K562 (cell line): ENCODE measurements around the gene PGM2L1. TPM values are rescaled to one million over a fixed set of nuclear protein-coding genes. Genes with fewer than 3 reads are reported as not detected.

Experiments used
- BCL6 ChIP-seq: fragments of 250-450 bp; sonication (Bioruptor Pico); IDR thresholded peaks from 2 replicates; pipeline ENCODE4 v1.4.0; 2020
- CREBBP ChIP-seq: IDR thresholded peaks from one replicate; pipeline ENCODE4 v1.6.1; 2012; ENCODE audit warnings: low read depth, mild to moderate bottlenecking, control low read depth, inconsistent platforms, low read length
- ETS2 ChIP-seq: IDR thresholded peaks from 2 replicates; pipeline ENCODE4 v1.6.1; 2016; ENCODE audit warnings: borderline replicate concordance, missing genetic modification characterization, mild to moderate bottlenecking, moderate library complexity, missing compliant biosample characterization; ENCODE audit not compliant: poor library complexity, severe bottlenecking
- GTF2A2 ChIP-seq: IDR thresholded peaks from 2 replicates; pipeline ENCODE4 v1.6.1; 2016; ENCODE audit warnings: mild to moderate bottlenecking, missing genetic modification characterization, missing compliant biosample characterization
- HOXB6 ChIP-seq: fragments of 250-450 bp; sonication (Bioruptor Pico); IDR thresholded peaks from 2 replicates; pipeline ENCODE4 v1.5.1; 2022; ENCODE audit warnings: mild to moderate bottlenecking, borderline replicate concordance
- HSF4 ChIP-seq: fragments of 250-450 bp; sonication (Bioruptor Pico); IDR thresholded peaks from 2 replicates; pipeline ENCODE4 v2.1.2; 2022; ENCODE audit warnings: mild to moderate bottlenecking, moderate library complexity, borderline replicate concordance
- JUNB ChIP-seq: fragments of 450-650 bp; formaldehyde crosslinking; conservative IDR thresholded peaks from 2 replicates; pipeline ENCODE4 v1.4.0; 2020; ENCODE audit warnings: mild to moderate bottlenecking
- JUND ChIP-seq, 2 experiments: IDR thresholded peaks; 2 replicates in 1 of 2; 3 replicates in 1 of 2; pipeline ENCODE4 v1.6.1; 2011; ENCODE audit warnings: borderline replicate concordance in 2 of 2, low read depth in 2 of 2, low read length in 2 of 2, improper control_type of control experiment in 1 of 2, missing biosample characterization in 1 of 2, missing genetic modification characterization in 1 of 2, missing genetic modification reagents in 1 of 2
- KLF1 ChIP-seq: fragments of 450-650 bp; IDR thresholded peaks from 2 replicates; pipeline ENCODE4 v1.6.1; 2016; ENCODE audit warnings: missing genetic modification characterization, missing compliant biosample characterization
- NFE2 ChIP-seq: IDR thresholded peaks from 2 replicates; pipeline ENCODE4 v1.6.1; 2014; ENCODE audit warnings: antibody characterized with exemption, low read depth
- PML ChIP-seq: IDR thresholded peaks from 2 replicates; pipeline ENCODE4 v1.6.1; 2012; ENCODE audit warnings: low read length, inconsistent platforms
- RAD21 ChIP-seq, 2 experiments: fragments of 250-450 bp in 1 of 2; fragments of 450-650 bp in 1 of 2; sonication (Bioruptor Pico) in 1 of 2; formaldehyde crosslinking in 1 of 2; IDR thresholded peaks in 1 of 2; conservative IDR thresholded peaks in 1 of 2; 2 replicates each; pipeline versions ENCODE4 v1.4.0 to v1.8.0; 2020 to 2022; ENCODE audit warnings: mild to moderate bottlenecking in 2 of 2, moderate library complexity in 1 of 2
- RFX1 ChIP-seq: fragments of 450-650 bp; IDR thresholded peaks from 2 replicates; pipeline ENCODE4 v1.6.1; 2016; ENCODE audit warnings: mild to moderate bottlenecking, moderate library complexity
- SNRNP70 ChIP-seq: fragments of 200-400 bp; formaldehyde crosslinking; optimal IDR thresholded peaks from 2 replicates; pipeline ENCODE3; 2017; ENCODE audit warnings: low read depth, low read length
- TAF15 ChIP-seq: fragments of 200-400 bp; formaldehyde crosslinking; IDR thresholded peaks from 2 replicates; pipeline ENCODE4 v1.6.1; 2017; ENCODE audit warnings: mild to moderate bottlenecking, low read depth, low read length, moderate library complexity
- TFAP4 ChIP-seq: sonication (generic); formaldehyde crosslinking; IDR thresholded peaks from 2 replicates; pipeline ENCODE4 v1.8.0; 2022; ENCODE audit warnings: missing genetic modification reagents, mild to moderate bottlenecking, moderate library complexity, borderline replicate concordance
- U2AF2 ChIP-seq: fragments of 200-400 bp; formaldehyde crosslinking; optimal IDR thresholded peaks from 2 replicates; pipeline ENCODE3; 2017; ENCODE audit warnings: low read depth, mild to moderate bottlenecking, low read length
- XRCC5 ChIP-seq: fragments of 200-400 bp; formaldehyde crosslinking; IDR thresholded peaks from 2 replicates; pipeline ENCODE4 v1.6.1; 2017; ENCODE audit warnings: low read depth, mild to moderate bottlenecking, low read length
- ZKSCAN3 ChIP-seq: fragments of 250-450 bp; sonication (Bioruptor Pico); IDR thresholded peaks from 2 replicates; pipeline ENCODE4 v1.4.0; 2020
- ZNF274 ChIP-seq: IDR thresholded peaks from 2 replicates; pipeline ENCODE4 v1.6.1; 2011; ENCODE audit warnings: low read depth, mild to moderate bottlenecking, low read length, moderate library complexity, borderline replicate concordance
- ZNF316 ChIP-seq: fragments of 450-650 bp; IDR thresholded peaks from 2 replicates; pipeline ENCODE4 v1.6.1; 2016
- ZNF41 ChIP-seq: fragments of 250-450 bp; sonication (Bioruptor Pico); conservative IDR thresholded peaks from 2 replicates; pipeline ENCODE4 v1.4.0; 2020; ENCODE audit warnings: mild to moderate bottlenecking
- ZNF551 ChIP-seq: fragments of 250-450 bp; sonication (Bioruptor Pico); IDR thresholded peaks from 2 replicates; pipeline ENCODE4 v1.5.0; 2021; ENCODE audit warnings: mild to moderate bottlenecking, moderate library complexity
- polyA plus RNA-seq, 8 experiments: library from polyadenylated mRNA; depleted of rRNA in 4 of 8; stranded (reverse) in 5 of 8; unstranded in 3 of 8; fragments of >200 nt; fragmentation: Nextera tagmentation in 2 of 8; fragmentation: Illumina TruSeq in 1 of 8; extraction: Ambion mirVana in 2 of 8; extraction: Trizol in 1 of 8; gene quantifications; 2 replicates each; pipeline versions ENCODE4 v1.2.1 to v1.2.3, GENCODE V29; 2011 to 2014; ENCODE audit warnings: inconsistent platforms in 1 of 8, missing spikeins in 1 of 8
- total RNA-seq, 7 experiments: library from RNA; depleted of rRNA in 6 of 7; stranded (reverse); fragments of >200 nt in 6 of 7; fragmentation: Illumina TruSeq in 2 of 7; extraction: Trizol in 2 of 7; gene quantifications; 2 replicates each; pipeline versions ENCODE4 v1.2.1 to v1.2.3, GENCODE V29; 2011 to 2021; ENCODE audit warnings: low replicate concordance in 1 of 7
- TF ChIP-seq, protein P1 (sequence below), 2 experiments: fragments of 450-650 bp; IDR thresholded peaks; 2 replicates each; pipeline ENCODE4 v1.6.1; 2016
- TF ChIP-seq, protein P2 (sequence below): fragments of 450-650 bp; formaldehyde crosslinking; IDR thresholded peaks from 2 replicates; pipeline ENCODE4 v1.4.0; 2020; ENCODE audit warnings: mild to moderate bottlenecking, moderate library complexity

PGM2L1 gene
- total and polyA plus RNA-seq, 9 of the 15 experiments (the other 6 are each of a cell fraction or from before 2014, with no cell fraction given), result 0.32 to 0.95 (median 0.63) TPM

DNA sequence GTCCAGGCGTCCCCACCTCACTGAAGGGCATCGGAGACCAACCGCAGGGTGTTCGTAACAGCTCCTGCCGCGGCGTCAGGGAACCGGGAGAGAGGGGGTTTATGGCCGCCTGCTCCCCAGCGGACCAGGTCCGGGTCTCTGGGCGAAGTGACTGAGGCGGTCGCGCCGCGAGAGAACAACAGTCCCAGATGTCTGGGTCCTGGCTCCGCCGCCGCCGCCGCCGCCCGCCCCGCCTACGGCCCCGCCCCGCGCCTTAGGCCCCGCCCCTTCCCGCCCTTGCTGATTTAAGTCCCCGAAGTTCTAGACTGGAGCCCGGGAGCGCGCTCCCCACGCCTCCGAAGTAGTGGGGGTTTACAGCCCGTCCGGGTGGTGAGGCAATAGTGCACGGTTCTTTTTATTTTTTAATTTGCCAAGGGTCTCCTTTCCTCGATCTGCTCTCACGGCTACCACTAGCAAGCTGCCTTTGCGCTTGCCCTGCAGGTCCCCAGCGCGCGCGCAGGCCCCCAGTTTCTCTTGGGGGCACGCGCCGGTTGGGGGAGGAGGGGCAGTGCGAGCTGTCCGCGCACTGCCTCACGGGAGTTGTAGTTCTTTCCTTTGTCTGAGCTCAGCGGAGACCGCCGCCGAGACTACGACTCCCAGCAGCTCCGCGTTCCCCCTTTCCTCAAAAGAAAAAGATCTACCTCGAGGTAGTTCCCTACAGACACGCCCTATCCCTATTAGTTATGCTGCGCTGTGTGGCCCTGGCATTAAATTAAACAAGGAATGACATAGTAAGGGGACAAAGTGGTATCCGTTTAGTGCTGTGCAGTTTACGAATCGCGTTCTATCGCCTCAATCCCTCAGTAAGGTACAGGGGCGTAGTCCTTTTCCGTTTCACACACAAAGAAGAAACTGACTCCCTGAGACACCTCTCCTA is at the start of gene PGM2L1 (continued):
- TF ChIP-seq JUNB (CRISPR knock-in tag), result no peak
- TF ChIP-seq ZNF551 (CRISPR knock-in tag), result no peak
- TF ChIP-seq, protein P1, sequence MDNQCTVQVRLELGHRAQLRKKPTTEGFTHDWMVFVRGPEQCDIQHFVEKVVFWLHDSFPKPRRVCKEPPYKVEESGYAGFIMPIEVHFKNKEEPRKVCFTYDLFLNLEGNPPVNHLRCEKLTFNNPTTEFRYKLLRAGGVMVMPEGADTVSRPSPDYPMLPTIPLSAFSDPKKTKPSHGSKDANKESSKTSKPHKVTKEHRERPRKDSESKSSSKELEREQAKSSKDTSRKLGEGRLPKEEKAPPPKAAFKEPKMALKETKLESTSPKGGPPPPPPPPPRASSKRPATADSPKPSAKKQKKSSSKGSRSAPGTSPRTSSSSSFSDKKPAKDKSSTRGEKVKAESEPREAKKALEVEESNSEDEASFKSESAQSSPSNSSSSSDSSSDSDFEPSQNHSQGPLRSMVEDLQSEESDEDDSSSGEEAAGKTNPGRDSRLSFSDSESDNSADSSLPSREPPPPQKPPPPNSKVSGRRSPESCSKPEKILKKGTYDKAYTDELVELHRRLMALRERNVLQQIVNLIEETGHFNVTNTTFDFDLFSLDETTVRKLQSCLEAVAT (IDR thresholded peaks at IDR 0.05), result no peak
- TF ChIP-seq TAF15, result no peak
- no peak for TF ChIP-seq HOXB6
- no peak for TF ChIP-seq NFE2
- TF ChIP-seq XRCC5, result 0 out of 2 replicates have a peak, but pooled peaks have one; percentile 60
- TF ChIP-seq ZNF274, result no peak
- TF ChIP-seq ETS2 (tag), result no peak
- no peak for TF ChIP-seq JUND (IDR thresholded peaks at IDR 0.05; ENCODE audit: borderline replicate concordance, low read depth, low read length)
- TF ChIP-seq JUND (tag; IDR thresholded peaks at IDR 0.05; ENCODE audit: borderline replicate concordance, low read depth, low read length), result no peak
- TF ChIP-seq HSF4 (CRISPR knock-in tag), result no peak
- no peak for TF ChIP-seq RAD21 (CRISPR knock-in tag; conservative IDR thresholded peaks at IDR 0.05 in 1 of 2, IDR thresholded peaks at IDR 0.05 in 1 of 2)
- no peak for TF ChIP-seq ZNF41 (CRISPR knock-in tag)
- 0 out of 2 replicates have a peak, but pooled peaks have one; percentile 33 for TF ChIP-seq TFAP4 (CRISPR knock-in tag)
- TF ChIP-seq BCL6 (CRISPR knock-in tag), result no peak
- TF ChIP-seq U2AF2, result no peak
- no peak for TF ChIP-seq ZNF316
- TF ChIP-seq ZKSCAN3, result no peak
- TF ChIP-seq KLF1 (tag), result no peak; the same call in 1 of the 2 replicates
- TF ChIP-seq GTF2A2 (tag), result no peak
- no peak for TF ChIP-seq RFX1
- TF ChIP-seq CREBBP, result no peak
- TF ChIP-seq, protein P2, sequence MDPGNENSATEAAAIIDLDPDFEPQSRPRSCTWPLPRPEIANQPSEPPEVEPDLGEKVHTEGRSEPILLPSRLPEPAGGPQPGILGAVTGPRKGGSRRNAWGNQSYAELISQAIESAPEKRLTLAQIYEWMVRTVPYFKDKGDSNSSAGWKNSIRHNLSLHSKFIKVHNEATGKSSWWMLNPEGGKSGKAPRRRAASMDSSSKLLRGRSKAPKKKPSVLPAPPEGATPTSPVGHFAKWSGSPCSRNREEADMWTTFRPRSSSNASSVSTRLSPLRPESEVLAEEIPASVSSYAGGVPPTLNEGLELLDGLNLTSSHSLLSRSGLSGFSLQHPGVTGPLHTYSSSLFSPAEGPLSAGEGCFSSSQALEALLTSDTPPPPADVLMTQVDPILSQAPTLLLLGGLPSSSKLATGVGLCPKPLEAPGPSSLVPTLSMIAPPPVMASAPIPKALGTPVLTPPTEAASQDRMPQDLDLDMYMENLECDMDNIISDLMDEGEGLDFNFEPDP (CRISPR knock-in tag), result no peak
- peak; percentile 34; the same call in 1 of the 2 replicates for TF ChIP-seq PML
- TF ChIP-seq SNRNP70, result no peak
